ENCODE results near the gene COA5. TPM values are rescaled to one million over a fixed set of nuclear protein-coding genes. Genes with fewer than 3 reads are reported as not detected.

The COA5 gene
- total and polyA plus RNA-seq, 2 donors (not counting 1 experiment from before 2014, with no cell fraction given): 22.5 to 38.6 TPM

GRCh38 chr2:98550165-98550564, 58.1 kb downstream of the COA5 start:
- TF ChIP-seq EZH2 (IDR thresholded peaks at IDR 0.05; ENCODE audit: low read length, missing control alignments) (no peak), CTCF (conservative IDR thresholded peaks at IDR 0.05 in 1 of 2, IDR thresholded peaks at IDR 0.05 in 1 of 2; ENCODE audit: low read depth in 1 of 2, low read length in 2 of 2) (no peak)

More at GRCh38 chr2:98550165-98550564, 58.1 kb downstream of the COA5 start:
- DNase-seq (ENCODE audit: low read depth in 2 of 2): no peak
- Histone ChIP-seq H3K4me1 (ENCODE audit: control insufficient read depth, extremely low read depth, insufficient read depth, low read length) (no peaks in the 10 kb centered on the region), H2AFZ (ENCODE audit: low read length) (no peak overlapping the region), H3K27me3 (ENCODE audit: control insufficient read depth, insufficient read depth, low read length) (no peaks in the 10 kb centered on the region), H3K79me2 (ENCODE audit: control insufficient read depth, insufficient read depth, low read length) (no peaks in the 10 kb centered on the region), H3K36me3 (ENCODE audit: control insufficient read depth, insufficient read depth, low read length) (no peaks in the 10 kb centered on the region), H3K9me3 (ENCODE audit: control insufficient read depth, insufficient read depth, low read depth, low read length) (no peaks in the 10 kb centered on the region), H3K4me2 (ENCODE audit: extremely low read depth, insufficient read depth, low read length) (no peak overlapping the region), H3K4me3 (replicated peaks in 1 of 4; ENCODE audit: control extremely low read depth in 1 of 4, insufficient read depth in 1 of 4, low read depth in 3 of 4, low read length in 4 of 4) (no peak overlapping the region), H4K20me1 (ENCODE audit: control insufficient read depth, extremely low read depth, insufficient read depth, low read length) (no peaks in the 10 kb centered on the region), H3K27ac (ENCODE audit: insufficient read depth, low read length) (no peak overlapping the region), H3K9ac (ENCODE audit: insufficient read depth, low read length) (no peak overlapping the region)

Other genes with a start within 250 kb of the COA5 start
- gene INPP4A, start 163.7 kb downstream of the COA5 start, total RNA-seq: 19.0 and 26.1 TPM in 2 replicates
- 8.8 and 10.2 TPM in 2 replicates for gene INPP4A, start 163.7 kb downstream of the COA5 start, polyA plus RNA-seq
- gene UNC50, start 77 bp upstream of the COA5 start, total RNA-seq: 54.2 and 64.1 TPM in 2 replicates
- 45.2 and 71.4 TPM in 2 replicates for gene UNC50, start 77 bp upstream of the COA5 start, polyA plus RNA-seq
- 0.17 and 0.26 TPM in 2 replicates for gene MGAT4A, start 122.6 kb upstream of the COA5 start, total RNA-seq
- 0.08 and 0.10 TPM in 2 replicates for gene MGAT4A, start 122.6 kb upstream of the COA5 start, polyA plus RNA-seq